GM23248 (cell line): ENCODE results near the gene EFCAB7. TPM values are rescaled to one million over a fixed set of nuclear protein-coding genes. Genes with fewer than 3 reads are reported as not detected.

ENCODE experiments used
- DNase-seq: peaks from one replicate; pipeline ENCODE4 v3.0.0-alpha.2; 2015
- H2AFZ ChIP-seq: fragments of 200-600 bp; sonication (generic); 2 replicates; pipeline ENCODE4 v1.6.1; 2016; ENCODE audit warnings: antibody characterized with exemption
- H3F3A ChIP-seq: fragments of 200-600 bp; sonication (generic); 2 replicates; pipeline ENCODE4 v1.6.1; 2016; ENCODE audit warnings: mild to moderate bottlenecking, antibody characterized with exemption, mixed run types; ENCODE audit not compliant: insufficient read depth
- H3K27ac ChIP-seq: fragments of 200-600 bp; sonication (generic); 2 replicates; pipeline ENCODE4 v1.5.1; 2016; ENCODE audit warnings: mild to moderate bottlenecking
- H3K27me3 ChIP-seq: fragments of 200-600 bp; sonication (generic); replicated peaks from 2 replicates; pipeline ENCODE4 v1.6.1; 2016; ENCODE audit warnings: mild to moderate bottlenecking; ENCODE audit not compliant: insufficient read depth
- H3K36me3 ChIP-seq: fragments of 200-600 bp; sonication (generic); 2 replicates; pipeline ENCODE4 v1.6.1; 2016; ENCODE audit warnings: low read depth, mild to moderate bottlenecking
- H3K4me1 ChIP-seq: fragments of 200-600 bp; sonication (generic); 2 replicates; pipeline ENCODE4 v1.6.1; 2016; ENCODE audit warnings: mild to moderate bottlenecking; ENCODE audit not compliant: insufficient read depth
- H3K4me2 ChIP-seq: fragments of 200-600 bp; sonication (generic); one replicate; pipeline ENCODE4 v1.6.1; 2016; ENCODE audit warnings: mild to moderate bottlenecking; ENCODE audit not compliant: unreplicated experiment
- H3K4me3 ChIP-seq: fragments of 200-600 bp; sonication (generic); 2 replicates; pipeline ENCODE4 v1.5.1; 2016; ENCODE audit warnings: mild to moderate bottlenecking
- H3K79me2 ChIP-seq: fragments of 200-600 bp; sonication (generic); 2 replicates; pipeline ENCODE4 v1.6.1; 2016; ENCODE audit warnings: mild to moderate bottlenecking; ENCODE audit not compliant: insufficient read depth
- H3K9ac ChIP-seq: fragments of 200-600 bp; sonication (generic); 2 replicates; pipeline ENCODE4 v1.6.1; 2016; ENCODE audit warnings: mild to moderate bottlenecking
- H3K9me2 ChIP-seq: fragments of 200-600 bp; sonication (generic); 2 replicates; pipeline ENCODE4 v1.6.1; 2016; ENCODE audit warnings: mixed run types, mild to moderate bottlenecking, moderate library complexity; ENCODE audit not compliant: insufficient read depth
- H3K9me3 ChIP-seq: fragments of 200-600 bp; sonication (generic); one replicate; pipeline ENCODE4 v1.6.1; 2017; ENCODE audit warnings: low read depth
- H4K20me1 ChIP-seq: fragments of 200-600 bp; sonication (generic); 2 replicates; pipeline ENCODE4 v1.6.0; 2016; ENCODE audit not compliant: insufficient read depth
- EZH2 ChIP-seq: fragments of 200-600 bp; sonication (generic); IDR thresholded peaks from 2 replicates; pipeline ENCODE4 v1.6.1; 2018; ENCODE audit warnings: antibody characterized with exemption, mild to moderate bottlenecking; ENCODE audit not compliant: insufficient read depth, poor library complexity, severe bottlenecking
- EZH2phosphoT487 ChIP-seq: fragments of 200-600 bp; sonication (generic); IDR thresholded peaks from 2 replicates; pipeline ENCODE4 v1.6.1; 2018; ENCODE audit warnings: antibody characterized with exemption, moderate library complexity, mild to moderate bottlenecking, low read depth; ENCODE audit not compliant: insufficient read depth
- WGBS, 2 experiments: methylation state at CpG; one replicate each; pipeline ENCODE4 v1.1.6; 2015 to 2017; ENCODE audit warnings: low lambda C conversion rate in 2 of 2, low coverage in 1 of 2; ENCODE audit errors: missing lambda C conversion rate in 2 of 2; 5-methylcytosine and 5-hydroxymethylcytosine counted together
- in situ Hi-C: fragments of 300-500 bp; cut with MboI; formaldehyde crosslinking; loops from 2 replicates; pipeline ENCODE4 v1.15.0; 2020
- polyA plus RNA-seq: library from polyadenylated mRNA; unstranded; fragments of >200 nt; fragmentation: Nextera tagmentation; extraction: Ambion mirVana; gene quantifications from 2 replicates; pipeline ENCODE4 v1.2.1, GENCODE V29; 2016
- total RNA-seq: library from RNA; depleted of rRNA; stranded (reverse); fragments of >200 nt; shearing (Covaris generic); gene quantifications from 2 replicates; pipeline ENCODE4 v1.2.3, GENCODE V29; 2014

EFCAB7 gene
- total and polyA plus RNA-seq, 2 experiments from 2014 or later: 6.2 to 37.5 TPM

- Histone ChIP-seq H3K4me1 (peaks cover 7% of the 10 kb centered on the region; the same call in 1 of the 2 replicates), H3K4me2 (no peak overlapping the region), H3K36me3 (no peaks in the 10 kb centered on the region), H3F3A (0 out of 2 replicates have a peak, but pooled peaks cover 5% of the 10 kb centered on the region), H3K4me3 (no peak overlapping the region), H3K9me2 (no peaks in the 10 kb centered on the region), H3K9ac (no peak overlapping the region), H3K79me2 (no peaks in the 10 kb centered on the region), H3K27ac (no peak overlapping the region), H3K9me3 (no peaks in the 10 kb centered on the region), H4K20me1 (no peaks in the 10 kb centered on the region), H2AFZ (no peak overlapping the region), H3K27me3 (no peaks in the 10 kb centered on the region)
- DNase-seq: no peak
- in situ Hi-C loops: no loop called here
- no peak for TF ChIP-seq EZH2phosphoT487
- 94 to 95% methylated on average over 13 of the region's 13 CpGs for WGBS, 2 experiments
These were observed 25.6 kb downstream of the EFCAB7 start for GRCh38 chr1:63548877-63549276.

- no peaks in the 10 kb centered on the region for H3K9me2 ChIP-seq
- H3K27me3 ChIP-seq: no peaks in the 10 kb centered on the region
- no peak for TF ChIP-seq EZH2phosphoT487
- no peak for TF ChIP-seq EZH2
- no peaks in the 10 kb centered on the region for H3K9me3 ChIP-seq
- no peak overlapping the region for H3K4me2 ChIP-seq
- H3K4me1 ChIP-seq: no peaks in the 10 kb centered on the region
- H3F3A ChIP-seq: no peaks in the 10 kb centered on the region
- no peak overlapping the region for H3K27ac ChIP-seq
- H2AFZ ChIP-seq: no peak overlapping the region
- in situ Hi-C loops: no loop called here
- H3K79me2 ChIP-seq: no peaks in the 10 kb centered on the region
- H3K4me3 ChIP-seq: no peak overlapping the region
- no peak overlapping the region for H3K9ac ChIP-seq
- H4K20me1 ChIP-seq: no peaks in the 10 kb centered on the region
- H3K36me3 ChIP-seq: no peaks in the 10 kb centered on the region
- no peak for DNase-seq
These were observed 32.2 kb downstream of the EFCAB7 start for GRCh38 chr1:63555480-63555879.

- no peak overlapping the region for H3K4me2 ChIP-seq
- in situ Hi-C loops: no loop called here
These were observed 34.2 kb downstream of the EFCAB7 start for GRCh38 chr1:63557365-63557987.

GRCh38 chr1:63559357-63559756, 36.0 kb downstream of the EFCAB7 start:
- TF ChIP-seq EZH2 (no peak), EZH2phosphoT487 (no peak)
- WGBS, 2 experiments: 97 to 98% methylated on average over 2 of the region's 2 CpGs

More at GRCh38 chr1:63557365-63557987, 34.2 kb downstream of the EFCAB7 start:
- H3K27me3 ChIP-seq: no peaks in the 10 kb centered on the region
- H2AFZ ChIP-seq: peak overlapping the region; percentile 61
- no peaks in the 10 kb centered on the region for H4K20me1 ChIP-seq
- H3K9me3 ChIP-seq: no peaks in the 10 kb centered on the region
- no peak overlapping the region for H3K27ac ChIP-seq
- WGBS, 2 experiments: 60% methylated on average over 6 of the region's 6 CpGs
- H3K79me2 ChIP-seq: no peaks in the 10 kb centered on the region
- no peaks in the 10 kb centered on the region for H3K4me1 ChIP-seq
- TF ChIP-seq EZH2 (no peak), EZH2phosphoT487 (no peak)
- no peaks in the 10 kb centered on the region for H3K36me3 ChIP-seq
- DNase-seq: peak; percentile 68
- no peaks in the 10 kb centered on the region for H3F3A ChIP-seq
- no peak overlapping the region for H3K9ac ChIP-seq
- no peak overlapping the region for H3K4me3 ChIP-seq
- no peaks in the 10 kb centered on the region for H3K9me2 ChIP-seq

GRCh38 chr1:63563745-63564144, 40.4 kb downstream of the EFCAB7 start:
- Histone ChIP-seq H3K9ac (no peak overlapping the region), H3K4me2 (no peak overlapping the region), H3K27me3 (no peaks in the 10 kb centered on the region), H3K36me3 (no peaks in the 10 kb centered on the region), H3K4me1 (no peaks in the 10 kb centered on the region), H2AFZ (no peak overlapping the region), H3F3A (no peaks in the 10 kb centered on the region), H3K9me3 (no peaks in the 10 kb centered on the region), H4K20me1 (no peaks in the 10 kb centered on the region), H3K79me2 (no peaks in the 10 kb centered on the region), H3K9me2 (no peaks in the 10 kb centered on the region), H3K4me3 (no peak overlapping the region), H3K27ac (no peak overlapping the region)
- in situ Hi-C loops: no loop called here
- TF ChIP-seq EZH2 (no peak), EZH2phosphoT487 (no peak)
- no peak for DNase-seq

More at GRCh38 chr1:63559357-63559756, 36.0 kb downstream of the EFCAB7 start:
- no peak for DNase-seq
- Histone ChIP-seq H4K20me1 (no peaks in the 10 kb centered on the region), H3K79me2 (no peaks in the 10 kb centered on the region), H3K4me3 (no peak overlapping the region), H3K4me1 (no peaks in the 10 kb centered on the region), H3K9me2 (no peaks in the 10 kb centered on the region), H2AFZ (no peak overlapping the region), H3K36me3 (no peaks in the 10 kb centered on the region), H3K9me3 (no peaks in the 10 kb centered on the region), H3K9ac (no peak overlapping the region), H3K4me2 (no peak overlapping the region), H3F3A (no peaks in the 10 kb centered on the region), H3K27ac (no peak overlapping the region), H3K27me3 (no peaks in the 10 kb centered on the region)
- in situ Hi-C loops: no loop called here
